GM19099 (cell line): ENCODE measurements around the gene PGC.
A peak's percentile ranks its signal among the peaks of the same experiment; 100 is the strongest.

ENCODE experiments used
- POLR2A ChIP-seq: IDR thresholded peaks from 3 replicates; pipeline ENCODE4 v1.6.1; 2011; ENCODE audit warnings: low read depth; ENCODE audit not compliant: insufficient read length; ENCODE audit errors: extremely low read depth

Gene PGC

GRCh38 chr6:41693281-41694240 is 53.6 kb downstream of the PGC start:
- TF ChIP-seq POLR2A = peak; percentile 12

- TF ChIP-seq POLR2A = no peak
Measured at GRCh38 chr6:41692730-41693129, 54.5 kb downstream of the PGC start.

- TF ChIP-seq POLR2A = no peak
Measured at GRCh38 chr6:41692080-41692675, 55.0 kb downstream of the PGC start.

GRCh38 chr6:41691426-41692079 is 55.6 kb downstream of the PGC start:
- TF ChIP-seq POLR2A = no peak

GRCh38 chr6:41690541-41691330 is 56.5 kb downstream of the PGC start:
- TF ChIP-seq POLR2A = no peak

GRCh38 chr6:41689171-41690008 is 57.8 kb downstream of the PGC start:
- TF ChIP-seq POLR2A = no peak

- TF ChIP-seq POLR2A = no peak
Measured at GRCh38 chr6:41688256-41688965, 58.8 kb downstream of the PGC start.

- no peak for TF ChIP-seq POLR2A
Measured at GRCh38 chr6:41687501-41688175, 59.6 kb downstream of the PGC start.
